GM10266 (cell line): ENCODE measurements around the gene TFAM.

Experiments
- DNase-seq: peaks from one replicate; pipeline ENCODE4 v3.0.0; 2012; ENCODE audit errors: extremely low spot score
- CTCF ChIP-seq: IDR thresholded peaks from 2 replicates; pipeline ENCODE4 v1.5.1; 2012; ENCODE audit warnings: mild to moderate bottlenecking, low read depth; ENCODE audit not compliant: control insufficient read depth, insufficient read depth; ENCODE audit errors: missing control alignments

TFAM gene

DNA sequence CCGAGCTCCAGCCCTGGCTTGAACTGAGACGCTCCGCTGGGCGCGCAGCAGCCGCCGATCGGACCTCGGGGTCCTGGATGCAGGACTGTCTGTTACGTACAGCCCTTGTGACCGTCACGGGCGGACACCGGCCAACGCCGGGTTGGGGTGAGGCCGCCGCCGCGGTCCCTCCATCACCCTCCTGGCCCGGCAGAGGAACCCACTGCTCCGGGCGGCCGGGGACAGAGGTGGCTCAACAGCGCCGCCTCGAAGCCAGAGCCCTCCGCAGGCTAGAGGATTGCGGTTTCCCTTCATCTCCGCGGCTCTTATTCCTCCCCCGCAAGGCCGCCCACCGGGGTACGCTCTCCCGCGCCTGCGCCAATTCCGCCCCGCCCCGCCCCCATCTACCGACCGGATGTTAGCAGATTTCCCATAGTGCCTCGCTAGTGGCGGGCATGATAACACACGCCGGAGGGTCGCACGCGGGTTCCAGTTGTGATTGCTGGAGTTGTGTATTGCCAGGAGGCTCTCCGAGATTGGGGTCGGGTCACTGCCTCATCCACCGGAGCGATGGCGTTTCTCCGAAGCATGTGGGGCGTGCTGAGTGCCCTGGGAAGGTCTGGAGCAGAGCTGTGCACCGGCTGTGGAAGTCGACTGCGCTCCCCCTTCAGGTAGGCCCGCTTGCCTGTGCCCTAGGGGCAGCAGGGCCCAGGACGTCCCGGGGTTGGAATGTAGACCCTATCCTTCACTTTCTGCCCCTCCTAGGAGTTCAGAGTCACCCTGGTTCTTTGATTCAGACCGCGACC is at the start of gene TFAM:
TFAM (plus strand) TSS at position 412 of the 785 bp plus-strand sequence; CDS start at position 550, 138 bp downstream.
- peak; percentile 76 for TF ChIP-seq CTCF
- DNase-seq: peak; percentile 87

- no peak for TF ChIP-seq CTCF
- no peak for DNase-seq
Measured at GRCh38 chr10:58336242-58336641, 49.0 kb upstream of the TFAM start.

DNA sequence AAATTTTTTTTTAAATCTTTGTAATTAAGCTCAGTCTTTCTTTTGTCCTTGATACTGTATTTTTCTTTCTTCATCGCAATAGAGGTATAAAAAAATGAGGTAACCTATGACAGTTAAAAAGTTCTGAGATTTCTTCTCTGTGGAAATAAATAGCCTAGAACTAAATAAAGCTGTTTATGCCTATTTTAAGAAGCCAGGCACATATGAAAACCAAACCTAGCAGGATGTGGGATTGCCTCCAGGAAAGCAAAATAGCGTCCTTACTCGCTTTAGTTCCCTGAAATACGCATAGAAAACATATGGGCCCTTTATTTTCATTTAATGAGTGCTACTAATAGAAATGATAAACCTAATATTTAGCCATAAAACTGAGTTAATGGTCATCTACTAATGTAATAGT is 43.8 kb upstream of the TFAM start:
- TF ChIP-seq CTCF: no peak
- no peak for DNase-seq

DNA sequence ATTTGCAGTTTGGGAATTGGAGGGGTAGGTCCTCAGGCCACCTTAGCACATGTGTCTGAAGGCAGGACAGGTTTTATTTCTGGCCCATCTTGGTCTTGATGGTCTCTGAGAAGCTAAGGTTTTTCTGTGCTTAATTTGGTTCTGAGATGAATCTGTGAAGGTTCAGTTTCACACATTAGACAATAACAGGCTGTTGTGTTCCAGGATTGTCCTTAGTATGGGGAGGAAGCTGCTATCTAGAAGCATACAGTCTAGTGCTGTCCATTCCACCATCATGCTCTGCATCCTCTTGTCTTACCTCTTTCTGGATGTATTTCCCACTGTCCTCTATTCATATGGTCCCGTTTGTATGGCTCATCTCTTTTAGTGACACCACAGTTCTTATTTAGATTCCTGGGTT is 43.3 kb upstream of the TFAM start:
- TF ChIP-seq CTCF: no peak
- no peak for DNase-seq

GRCh38 chr10:58347967-58348366 is 37.2 kb upstream of the TFAM start:
- DNase-seq: no peak
- no peak for TF ChIP-seq CTCF

DNA sequence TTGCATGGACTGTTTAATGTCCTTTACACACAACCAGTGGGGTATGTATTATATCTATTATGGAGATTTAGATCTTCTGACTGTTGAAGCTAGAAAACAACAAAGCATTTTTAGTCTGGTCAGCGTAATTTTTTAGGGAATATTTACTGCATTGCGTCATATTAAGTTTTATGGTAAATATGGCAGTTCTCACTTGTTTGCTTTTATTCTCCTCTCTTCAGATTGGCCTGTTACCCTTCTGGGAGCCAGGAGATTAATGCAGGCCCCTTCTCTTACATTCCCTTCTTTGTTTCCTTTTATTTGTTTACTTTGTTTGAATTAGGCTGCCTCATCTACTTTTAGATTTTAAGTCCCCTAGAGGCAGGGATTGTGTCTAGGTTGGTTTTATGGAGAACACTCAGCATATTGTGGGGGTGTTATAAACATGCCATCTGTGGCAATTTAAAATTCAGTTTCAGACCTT is 36.6 kb upstream of the TFAM start:
- DNase-seq: no peak
- TF ChIP-seq CTCF: no peak

- no peak for TF ChIP-seq CTCF
- no peak for DNase-seq
Measured at GRCh38 chr10:58350023-58350422, 35.2 kb upstream of the TFAM start.
